Neural progenitor cell (in vitro differentiated cells): ENCODE results near the gene SURF6. TPM values are rescaled to one million over a fixed set of nuclear protein-coding genes. Genes with fewer than 3 reads are reported as not detected.

Experiments used
- DNase-seq: peaks from one replicate; pipeline ENCODE4 v3.0.0-alpha.2; 2016; ENCODE audit warnings: low spot score
- H2AFZ ChIP-seq: fragments of 200-600 bp; sonication (generic); replicated peaks from 2 replicates; pipeline ENCODE4 v1.6.1; 2016; ENCODE audit warnings: antibody characterized with exemption
- H3F3A ChIP-seq: fragments of 200-600 bp; sonication (generic); 2 replicates; pipeline ENCODE4 v1.6.1; 2016; ENCODE audit warnings: antibody characterized with exemption, low read depth
- H3K27ac ChIP-seq: fragments of 200-600 bp; sonication (generic); 2 replicates; pipeline ENCODE4 v1.5.1; 2016; ENCODE audit warnings: mild to moderate bottlenecking
- H3K27me3 ChIP-seq: fragments of 200-600 bp; sonication (generic); 2 replicates; pipeline ENCODE4 v1.6.1; 2016; ENCODE audit warnings: mild to moderate bottlenecking, moderate library complexity
- H3K36me3 ChIP-seq: fragments of 200-600 bp; sonication (generic); 2 replicates; pipeline ENCODE4 v1.5.1; 2016
- H3K4me1 ChIP-seq: fragments of 200-600 bp; sonication (generic); 2 replicates; pipeline ENCODE4 v1.6.1; 2016; ENCODE audit warnings: mixed run types
- H3K4me2 ChIP-seq: fragments of 200-600 bp; sonication (generic); 2 replicates; pipeline ENCODE4 v1.6.1; 2016
- H3K4me3 ChIP-seq: fragments of 200-600 bp; sonication (generic); 2 replicates; pipeline ENCODE4 v1.5.1; 2016
- H3K79me2 ChIP-seq: fragments of 200-600 bp; sonication (generic); 2 replicates; pipeline ENCODE4 v1.6.1; 2016; ENCODE audit warnings: low read depth
- H3K9ac ChIP-seq: fragments of 200-600 bp; sonication (generic); 2 replicates; pipeline ENCODE4 v1.6.1; 2016
- H3K9me3 ChIP-seq: fragments of 200-600 bp; sonication (generic); 2 replicates; pipeline ENCODE4 v1.5.1; 2016; ENCODE audit warnings: low read depth
- H4K20me1 ChIP-seq: fragments of 200-600 bp; sonication (generic); 2 replicates; pipeline ENCODE4 v1.6.1; 2016; ENCODE audit warnings: low read depth
- H3K27ac Mint-ChIP-seq: 3 replicates; pipeline ENCODE4 v1.8.0; 2021; ENCODE audit warnings: mixed read lengths
- H3K27me3 Mint-ChIP-seq: 2 replicates; pipeline ENCODE4 v1.8.0; 2022; ENCODE audit warnings: low read depth, mild to moderate bottlenecking, inconsistent platforms, moderate library complexity, mixed read lengths; ENCODE audit not compliant: insufficient read depth
- H3K36me3 Mint-ChIP-seq: 3 replicates; pipeline ENCODE4 v1.8.0; 2021; ENCODE audit warnings: mixed read lengths
- H3K4me1 Mint-ChIP-seq: 3 replicates; pipeline ENCODE4 v1.8.0; 2021; ENCODE audit warnings: mixed read lengths
- H3K4me3 Mint-ChIP-seq: 3 replicates; pipeline ENCODE4 v1.8.0; 2021; ENCODE audit warnings: mild to moderate bottlenecking, moderate library complexity, mixed read lengths
- H3K9me3 Mint-ChIP-seq: 3 replicates; pipeline ENCODE4 v1.8.0; 2020; ENCODE audit warnings: mixed read lengths
- EZH2 ChIP-seq: fragments of 200-600 bp; sonication (generic); IDR thresholded peaks from 2 replicates; pipeline ENCODE4 v1.6.1; 2017; ENCODE audit warnings: antibody characterized with exemption, mild to moderate bottlenecking, moderate library complexity
- EZH2phosphoT487 ChIP-seq: fragments of 200-600 bp; sonication (generic); IDR thresholded peaks from 2 replicates; pipeline ENCODE4 v1.6.1; 2017; ENCODE audit warnings: antibody characterized with exemption
- total RNA-seq: library from RNA; depleted of rRNA; stranded (reverse); fragments of >200 nt; gene quantifications from 2 replicates; pipeline ENCODE4 v1.2.3, GENCODE V29; 2015; ENCODE audit warnings: low replicate concordance
- TF ChIP-seq, protein P1 (sequence below): fragments of 200-600 bp; sonication (generic); IDR thresholded peaks from 2 replicates; pipeline ENCODE4 v1.5.1; 2017; ENCODE audit warnings: antibody characterized with exemption, mild to moderate bottlenecking

Gene SURF6
- total RNA-seq, 1 donor from 2014 or later: 13.2 TPM

DNA sequence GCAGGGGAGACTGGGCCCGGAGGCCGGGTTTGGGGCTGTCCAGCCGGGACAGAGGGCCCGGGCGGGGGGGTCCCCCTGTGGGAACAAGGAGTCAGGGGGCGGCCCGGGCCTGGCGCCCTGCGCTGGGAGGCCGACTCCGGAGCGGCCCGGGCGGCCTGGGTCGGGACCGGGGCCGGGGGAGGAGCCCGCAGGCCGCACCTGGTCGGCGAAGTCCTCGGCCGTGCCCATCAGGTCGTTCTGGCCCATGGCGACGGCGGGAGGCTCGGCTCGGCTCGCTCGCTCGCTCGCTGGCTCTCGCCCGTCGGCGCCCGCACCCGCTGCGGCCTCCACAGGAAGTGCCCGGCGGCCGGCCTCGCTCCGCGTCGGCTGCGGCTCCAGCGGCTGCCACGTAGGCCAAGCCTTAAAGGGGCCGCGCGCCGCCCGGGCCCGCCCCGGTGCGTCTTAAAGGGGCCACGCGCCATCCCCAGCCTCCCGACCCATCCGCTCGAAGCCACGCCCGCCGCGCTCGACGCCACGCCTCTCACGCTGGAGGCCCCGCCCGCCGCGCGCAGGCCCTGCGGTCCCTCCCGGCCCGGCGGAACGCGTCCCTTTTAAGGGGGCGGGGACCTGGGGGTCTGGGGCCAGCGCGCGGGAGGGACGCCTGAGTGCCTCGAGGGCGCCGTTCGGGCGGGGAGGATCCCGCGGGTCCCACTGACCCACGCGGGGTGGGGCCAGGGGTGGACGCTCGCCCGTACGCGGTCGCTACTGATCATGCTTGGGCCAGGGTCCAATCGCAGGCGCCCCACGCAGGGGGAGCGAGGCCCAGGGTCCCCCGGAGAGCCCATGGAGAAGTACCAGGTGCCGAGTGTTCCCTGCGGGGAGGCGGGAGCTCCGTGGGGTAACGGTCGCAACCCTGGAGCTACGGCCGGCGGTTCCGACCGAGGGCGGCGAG, 40.0 kb upstream of the SURF6 start, which contains the start of the genes STKLD1 and SURF4:
STKLD1 (plus strand) TSS at position 643 of the 931 bp plus-strand sequence; CDS start at position 751, 108 bp downstream.
SURF4 (minus strand) TSS at position 337 of the 931 bp plus-strand sequence; CDS start at position 246, 91 bp downstream.
- Mint-ChIP-seq H3K4me1 (peaks cover 13% of the 10 kb centered on the region), H3K36me3 (peaks cover 7% of the 10 kb centered on the region), H3K27me3 (peaks cover 4% of the 10 kb centered on the region), H3K27ac (peak within 1 kb of the TSS; percentile 94), H3K4me3 (peak within 1 kb of the TSS; percentile 99), H3K9me3 (no peaks in the 10 kb centered on the region)
- Histone ChIP-seq H3K79me2 (peaks cover 48% of the 10 kb centered on the region), H3K9me3 (no peaks in the 10 kb centered on the region), H3K4me1 (peaks cover 4% of the 10 kb centered on the region), H3K27me3 (peaks cover 13% of the 10 kb centered on the region), H3K4me2 (peak within 1 kb of the TSS; percentile 92), H3F3A (no peaks in the 10 kb centered on the region), H4K20me1 (peaks cover 47% of the 10 kb centered on the region), H3K4me3 (peak within 1 kb of the TSS; percentile 99), H2AFZ (peak within 1 kb of the TSS; percentile 57), H3K27ac (peak within 1 kb of the TSS; percentile 91), H3K36me3 (no peaks in the 10 kb centered on the region), H3K9ac (peak within 1 kb of the TSS; percentile 94)
- TF ChIP-seq EZH2phosphoT487: no peak
- no peak for TF ChIP-seq EZH2
- TF ChIP-seq, protein P1, sequence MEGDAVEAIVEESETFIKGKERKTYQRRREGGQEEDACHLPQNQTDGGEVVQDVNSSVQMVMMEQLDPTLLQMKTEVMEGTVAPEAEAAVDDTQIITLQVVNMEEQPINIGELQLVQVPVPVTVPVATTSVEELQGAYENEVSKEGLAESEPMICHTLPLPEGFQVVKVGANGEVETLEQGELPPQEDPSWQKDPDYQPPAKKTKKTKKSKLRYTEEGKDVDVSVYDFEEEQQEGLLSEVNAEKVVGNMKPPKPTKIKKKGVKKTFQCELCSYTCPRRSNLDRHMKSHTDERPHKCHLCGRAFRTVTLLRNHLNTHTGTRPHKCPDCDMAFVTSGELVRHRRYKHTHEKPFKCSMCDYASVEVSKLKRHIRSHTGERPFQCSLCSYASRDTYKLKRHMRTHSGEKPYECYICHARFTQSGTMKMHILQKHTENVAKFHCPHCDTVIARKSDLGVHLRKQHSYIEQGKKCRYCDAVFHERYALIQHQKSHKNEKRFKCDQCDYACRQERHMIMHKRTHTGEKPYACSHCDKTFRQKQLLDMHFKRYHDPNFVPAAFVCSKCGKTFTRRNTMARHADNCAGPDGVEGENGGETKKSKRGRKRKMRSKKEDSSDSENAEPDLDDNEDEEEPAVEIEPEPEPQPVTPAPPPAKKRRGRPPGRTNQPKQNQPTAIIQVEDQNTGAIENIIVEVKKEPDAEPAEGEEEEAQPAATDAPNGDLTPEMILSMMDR: no peak
- peak; percentile 99 for DNase-seq

DNA sequence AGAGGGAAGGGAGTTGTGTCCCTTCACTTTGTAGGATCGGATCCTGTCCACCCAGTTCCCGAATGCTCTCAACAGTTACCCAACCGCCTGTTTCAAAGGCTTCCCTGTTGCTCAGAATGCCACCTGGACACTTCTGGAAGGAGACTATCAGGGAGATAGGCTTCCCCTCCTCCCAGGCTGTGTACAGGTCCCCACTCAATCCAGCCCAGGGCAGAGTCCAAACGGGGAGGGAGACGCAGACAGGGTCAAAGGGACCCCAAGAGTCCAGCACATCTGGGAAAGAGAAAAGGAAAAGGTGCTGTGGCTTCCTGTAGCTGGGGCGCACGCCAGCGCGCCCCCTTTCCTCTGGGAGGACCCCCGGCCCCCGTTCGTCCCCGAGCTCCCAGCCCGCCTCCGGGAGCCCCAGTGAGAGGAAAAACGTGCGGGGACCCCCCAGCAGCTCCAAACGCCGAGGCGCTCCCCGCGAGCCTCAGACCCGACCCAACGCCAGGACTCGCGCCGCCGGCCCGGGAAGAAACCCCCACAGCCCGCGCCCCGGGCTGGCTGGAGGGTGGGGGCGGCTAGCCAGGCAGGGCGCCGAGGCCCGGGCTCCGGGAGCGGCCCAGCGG, 39.2 kb upstream of the SURF6 start:
- peak overlapping the region; percentile 94 for H3K9ac ChIP-seq
- peak overlapping the region; percentile 99 for H3K4me3 Mint-ChIP-seq
- H3K36me3 ChIP-seq: no peaks in the 10 kb centered on the region
- H3K4me3 ChIP-seq: peak overlapping the region; percentile 99
- peaks cover 55% of the 10 kb centered on the region for H4K20me1 ChIP-seq
- no peaks in the 10 kb centered on the region for H3K9me3 ChIP-seq
- H3K27ac Mint-ChIP-seq: peak overlapping the region; percentile 94
- H2AFZ ChIP-seq: no peak overlapping the region
- H3K36me3 Mint-ChIP-seq: peaks cover 11% of the 10 kb centered on the region
- peaks cover 13% of the 10 kb centered on the region for H3K27me3 ChIP-seq
- TF ChIP-seq EZH2 (no peak), EZH2phosphoT487 (no peak)
- TF ChIP-seq, protein P1: peak; percentile 37
- peaks cover 4% of the 10 kb centered on the region for H3K4me1 ChIP-seq
- peaks cover 4% of the 10 kb centered on the region for H3K27me3 Mint-ChIP-seq
- peaks cover 56% of the 10 kb centered on the region for H3K79me2 ChIP-seq
- H3K4me1 Mint-ChIP-seq: peaks cover 15% of the 10 kb centered on the region
- DNase-seq: peak; percentile 49
- no peaks in the 10 kb centered on the region for H3F3A ChIP-seq
- H3K4me2 ChIP-seq: peak overlapping the region; percentile 92
- H3K27ac ChIP-seq: peak overlapping the region; percentile 91
- no peaks in the 10 kb centered on the region for H3K9me3 Mint-ChIP-seq

DNA sequence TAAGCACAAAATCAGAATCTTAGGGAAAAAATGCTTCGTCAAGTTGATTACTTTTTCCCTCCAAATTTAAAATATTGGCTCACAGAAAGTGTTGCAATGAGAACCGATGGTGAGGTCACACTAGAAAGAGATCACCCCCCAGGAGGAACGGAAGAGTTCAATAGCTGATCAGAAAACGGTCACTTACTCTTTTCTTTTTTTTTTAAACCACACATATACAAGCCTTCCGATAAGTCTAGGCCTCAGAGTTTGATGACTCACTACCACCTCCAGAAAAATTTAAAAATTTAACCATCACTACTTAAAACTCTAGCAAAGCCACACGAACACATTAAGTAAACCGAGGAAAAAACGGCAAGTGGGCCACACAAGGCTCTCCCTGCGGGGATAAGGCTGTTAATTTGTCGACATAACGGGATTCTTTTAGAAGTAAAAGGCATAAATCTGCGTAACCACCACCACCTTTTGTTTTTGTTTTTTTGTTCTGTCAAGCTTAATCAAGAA, 38.7 kb upstream of the SURF6 start:
- H3K9ac ChIP-seq: peak overlapping the region; percentile 94
- peak overlapping the region; percentile 94 for H3K27ac Mint-ChIP-seq
- peaks cover 13% of the 10 kb centered on the region for H3K27me3 ChIP-seq
- no peak for TF ChIP-seq EZH2
- TF ChIP-seq, protein P1: no peak
- TF ChIP-seq EZH2phosphoT487: no peak
- H3K4me3 ChIP-seq: peak overlapping the region; percentile 99
- no peak overlapping the region for H2AFZ ChIP-seq
- no peaks in the 10 kb centered on the region for H3K36me3 ChIP-seq
- peaks cover 14% of the 10 kb centered on the region for H3K36me3 Mint-ChIP-seq
- peak overlapping the region; percentile 99 for H3K4me3 Mint-ChIP-seq
- no peaks in the 10 kb centered on the region for H3K9me3 ChIP-seq
- peaks cover 60% of the 10 kb centered on the region for H4K20me1 ChIP-seq
- peaks cover 18% of the 10 kb centered on the region for H3K4me1 Mint-ChIP-seq
- H3K79me2 ChIP-seq: peaks cover 62% of the 10 kb centered on the region
- DNase-seq: no peak
- H3K27me3 Mint-ChIP-seq: peaks cover 4% of the 10 kb centered on the region
- H3K9me3 Mint-ChIP-seq: no peaks in the 10 kb centered on the region
- H3F3A ChIP-seq: no peaks in the 10 kb centered on the region
- peak overlapping the region; percentile 92 for H3K4me2 ChIP-seq
- H3K27ac ChIP-seq: no peak overlapping the region
- H3K4me1 ChIP-seq: peaks cover 4% of the 10 kb centered on the region
